GM19455 (cell line): Measurements from ENCODE around the gene ARRDC2.
"Not testable (repeated sequence)": the region's sequence is repeated elsewhere in the genome, so short reads cannot be mapped to it uniquely, and the experiment has no call there.

Source experiments
- ATAC-seq: cut with Tn5 transposase; IDR thresholded peaks from one replicate; pipeline ENCODE4 v1.9.1; 2021; ENCODE audit not compliant: unreplicated experiment

The ARRDC2 gene

DNA sequence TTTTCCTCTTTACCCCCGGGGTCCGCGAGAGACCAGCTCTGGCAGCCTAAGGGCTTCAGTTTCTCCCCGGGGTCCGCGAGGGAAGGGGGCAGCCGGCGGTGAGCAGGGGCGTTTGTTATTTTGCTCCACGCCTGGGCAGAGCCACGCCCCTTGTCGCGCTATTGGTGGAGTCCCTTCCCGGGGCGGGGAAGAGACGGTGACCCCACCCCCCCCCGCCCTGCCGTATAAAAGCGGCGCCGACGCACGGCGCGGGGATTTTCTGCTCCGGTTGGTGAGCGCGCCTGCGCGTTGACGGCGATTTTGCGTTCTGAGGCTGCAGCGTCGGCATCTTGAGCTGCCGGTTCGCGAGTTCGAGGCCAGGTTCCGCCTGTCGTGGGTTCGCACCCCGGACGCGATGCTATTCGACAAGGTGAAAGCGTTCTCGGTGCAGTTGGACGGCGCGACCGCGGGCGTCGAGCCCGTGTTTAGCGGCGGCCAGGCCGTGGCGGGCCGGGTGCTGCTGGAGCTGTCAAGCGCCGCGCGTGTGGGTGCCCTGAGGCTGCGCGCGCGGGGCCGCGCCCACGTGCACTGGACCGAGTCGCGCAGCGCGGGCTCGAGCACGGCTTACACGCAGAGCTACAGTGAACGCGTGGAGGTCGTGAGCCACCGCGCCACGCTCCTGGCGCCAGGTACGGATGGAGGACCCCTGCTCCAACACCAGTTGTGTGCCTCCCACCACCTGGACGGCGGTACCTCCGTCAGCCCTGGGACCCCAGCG is at the start of gene ARRDC2:
TSS of gene ARRDC2 (plus strand) at position 254 of the 757 bp plus-strand sequence. CDS start at position 395, 141 bp downstream.
- peak; percentile 37 for ATAC-seq

DNA sequence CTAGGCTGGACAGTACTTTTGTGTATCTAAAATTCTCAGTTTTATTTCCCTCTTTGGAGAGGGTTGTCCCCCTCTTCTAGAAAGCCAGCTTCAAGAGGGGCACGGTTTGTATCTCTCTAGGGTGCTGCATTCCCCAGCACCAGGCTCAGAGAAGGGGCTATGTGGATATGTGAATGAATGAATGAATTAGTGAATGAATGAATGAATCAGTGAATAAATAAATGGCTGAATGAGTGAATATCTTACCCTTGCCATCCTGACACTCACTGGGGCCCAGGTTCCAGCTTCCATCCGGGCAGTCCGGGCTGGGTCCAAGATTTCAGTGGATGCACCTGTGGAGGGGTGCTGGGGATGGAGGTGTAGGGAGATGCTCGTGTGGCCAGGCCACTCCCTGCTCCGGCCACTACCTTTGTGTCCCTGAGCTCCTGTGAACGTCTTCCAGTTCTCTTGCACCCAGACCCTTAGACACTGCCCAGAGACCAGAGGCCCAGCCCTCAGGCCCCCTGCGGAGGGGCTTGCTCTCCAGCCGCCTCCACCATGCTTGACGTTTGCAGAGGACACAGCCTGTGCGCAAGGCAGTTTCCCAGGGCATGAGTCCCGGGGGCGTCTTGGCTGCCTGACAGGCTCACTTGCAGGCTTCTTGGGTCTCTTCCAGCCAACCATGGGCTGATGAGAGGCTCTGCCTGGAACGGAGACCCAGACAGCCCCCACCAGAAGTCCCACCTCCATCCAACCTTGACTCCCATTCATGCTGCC is 43.9 kb upstream of the ARRDC2 start:
- no peak for ATAC-seq

DNA sequence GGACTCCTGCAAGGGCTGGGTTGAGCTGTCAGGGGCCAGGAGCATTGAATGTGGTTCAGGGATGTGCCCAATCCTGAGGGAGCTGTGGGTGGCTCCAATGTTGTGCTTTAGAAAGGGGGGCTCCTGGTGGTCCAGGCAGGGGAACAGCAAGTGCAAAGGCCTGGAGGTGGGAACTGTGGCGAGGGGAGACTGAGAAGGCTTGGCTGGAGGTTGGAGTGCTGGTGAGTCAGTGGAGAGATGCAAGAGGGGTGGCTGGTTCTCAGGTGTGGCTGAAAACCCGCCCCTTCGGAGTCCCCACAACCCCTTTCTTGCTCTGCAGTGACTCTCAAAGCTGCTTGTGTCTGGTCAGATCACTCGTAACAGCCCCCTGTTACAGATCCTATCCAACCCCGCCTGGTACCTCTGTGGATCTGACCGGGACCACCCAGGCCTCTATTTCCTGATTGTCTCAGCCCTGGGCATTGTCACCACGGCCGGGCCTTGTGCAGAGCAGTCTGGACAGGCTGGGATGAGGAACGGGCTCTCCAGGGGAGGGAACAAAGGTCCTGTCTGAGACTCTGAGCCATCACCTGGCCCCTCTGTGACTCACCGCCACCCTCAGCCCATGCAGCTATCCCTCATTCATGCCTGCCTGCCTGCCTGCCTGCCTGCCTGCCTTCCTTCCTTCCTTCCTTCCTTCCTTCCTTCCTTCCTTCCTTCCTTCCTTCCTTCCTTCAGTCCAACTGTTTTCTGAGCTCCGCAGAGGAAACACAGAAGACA is 42.4 kb upstream of the ARRDC2 start:
- no peak for ATAC-seq

DNA sequence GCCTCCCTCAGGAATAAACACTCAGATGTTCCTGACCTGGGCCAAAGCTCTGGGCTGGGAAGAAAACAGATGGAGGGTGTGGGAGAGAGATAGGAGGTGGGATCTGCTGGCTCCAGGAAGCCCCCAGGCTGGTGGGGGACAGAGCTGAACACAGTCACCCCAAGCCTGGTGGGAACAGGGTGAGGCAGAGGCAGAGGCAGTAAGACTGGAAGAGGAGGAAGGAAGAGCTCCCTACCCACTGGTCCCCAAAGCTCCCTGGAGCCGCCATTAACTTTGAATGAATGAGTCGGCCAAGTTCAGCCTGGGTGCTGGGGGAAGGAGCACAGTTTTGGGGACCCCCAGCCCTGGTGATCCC is 41.9 kb upstream of the ARRDC2 start:
- no peak for ATAC-seq

DNA sequence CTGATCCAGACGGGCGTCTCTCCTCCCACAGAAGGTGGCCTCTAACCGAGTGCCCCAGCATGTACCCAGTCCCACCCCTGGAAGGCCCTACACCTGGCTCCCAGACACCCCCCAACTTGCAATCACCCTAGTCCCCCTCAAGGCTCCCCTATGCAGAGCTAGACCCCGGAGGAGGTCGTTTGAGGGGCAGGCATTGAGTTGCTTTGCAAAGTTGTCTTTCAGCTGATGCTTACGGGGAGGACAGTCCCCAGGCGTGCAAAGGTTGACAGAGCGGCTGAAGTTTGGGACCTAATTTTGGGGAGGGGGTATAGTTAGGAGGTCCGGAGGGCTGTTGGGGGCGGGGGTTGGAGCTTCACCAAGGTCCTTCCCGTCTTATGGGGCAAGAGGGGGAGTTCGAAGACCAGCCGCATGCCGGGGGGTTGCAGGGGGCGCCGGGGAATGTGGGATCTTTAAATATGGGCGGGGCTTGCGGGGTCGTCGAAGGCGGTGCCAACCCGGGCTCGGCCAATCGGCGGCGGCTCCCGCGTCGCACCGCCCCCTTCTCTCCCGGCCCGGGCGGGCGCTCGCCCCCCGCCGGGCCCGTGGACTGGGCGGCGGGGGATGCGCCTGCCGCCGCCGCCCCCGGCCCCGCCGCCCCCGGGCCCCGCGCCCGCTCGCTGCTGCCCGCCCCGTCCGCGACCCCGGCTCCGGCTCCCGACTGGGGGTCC is 41.3 kb upstream of the ARRDC2 start, which contains the start of gene KCNN1:
TSS of gene KCNN1 (plus strand) at position 558 of the 707 bp plus-strand sequence. CDS start 6,782 bp downstream, outside the sequence.
- no peak for ATAC-seq

DNA sequence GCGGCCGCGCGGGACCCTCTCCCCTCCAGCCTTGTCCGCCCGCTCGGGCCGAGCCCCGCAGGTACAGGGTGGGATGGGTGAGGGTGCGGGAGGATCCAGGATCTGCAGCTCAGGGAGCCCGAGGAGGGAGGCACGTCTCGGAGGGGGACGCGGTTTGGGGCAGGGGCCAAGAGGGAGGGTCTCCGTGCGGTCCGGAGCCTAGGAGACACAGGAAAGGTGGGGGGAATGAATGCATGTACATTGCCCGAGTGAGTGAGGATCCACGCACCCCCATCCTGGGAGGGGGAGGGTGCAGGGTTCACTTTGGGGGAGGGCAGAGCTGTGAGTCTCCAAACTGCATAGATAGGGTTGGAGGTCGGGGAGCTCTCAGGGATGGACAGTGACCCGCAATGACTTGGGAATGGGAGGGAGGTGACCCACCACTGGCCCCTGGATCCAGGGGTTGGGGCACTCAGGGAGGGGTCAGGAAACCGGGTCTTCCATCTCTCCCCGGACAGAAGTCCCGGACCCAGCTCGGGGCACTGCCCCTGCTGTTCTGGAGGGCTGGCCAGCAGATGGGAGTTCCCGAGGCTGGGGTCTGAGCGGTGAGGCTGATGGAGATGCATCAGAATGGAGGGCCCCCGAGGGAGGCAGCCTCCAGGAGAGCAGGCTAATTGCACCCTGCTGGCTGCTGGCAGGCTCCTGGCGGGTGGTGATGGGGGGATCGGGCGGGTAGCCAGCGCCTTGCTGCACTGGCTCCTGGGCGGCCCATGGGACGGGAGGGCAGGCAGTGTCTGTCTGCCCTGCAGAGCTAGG is 40.5 kb upstream of the ARRDC2 start:
- no peak for ATAC-seq

DNA sequence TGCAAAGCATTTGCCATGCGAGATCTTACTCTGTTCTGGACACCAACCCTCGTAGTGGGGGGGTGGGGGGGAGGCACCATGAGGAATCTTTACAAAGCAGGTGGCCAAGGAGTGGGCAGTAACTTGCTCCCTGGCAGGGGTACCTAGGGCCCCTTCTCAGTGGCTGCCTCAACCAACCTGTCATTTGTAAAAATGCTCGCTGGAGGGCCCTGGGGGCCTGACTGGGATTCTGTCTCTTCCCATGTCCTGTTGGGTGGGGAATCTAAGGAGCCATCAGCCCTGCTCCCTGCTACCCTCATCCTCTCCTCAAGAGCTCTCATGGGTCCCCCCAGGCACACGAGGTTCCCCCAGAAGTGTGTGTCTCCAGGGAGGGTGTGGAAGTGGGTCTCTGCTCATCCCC is 39.6 kb upstream of the ARRDC2 start:
- ATAC-seq = no peak

DNA sequence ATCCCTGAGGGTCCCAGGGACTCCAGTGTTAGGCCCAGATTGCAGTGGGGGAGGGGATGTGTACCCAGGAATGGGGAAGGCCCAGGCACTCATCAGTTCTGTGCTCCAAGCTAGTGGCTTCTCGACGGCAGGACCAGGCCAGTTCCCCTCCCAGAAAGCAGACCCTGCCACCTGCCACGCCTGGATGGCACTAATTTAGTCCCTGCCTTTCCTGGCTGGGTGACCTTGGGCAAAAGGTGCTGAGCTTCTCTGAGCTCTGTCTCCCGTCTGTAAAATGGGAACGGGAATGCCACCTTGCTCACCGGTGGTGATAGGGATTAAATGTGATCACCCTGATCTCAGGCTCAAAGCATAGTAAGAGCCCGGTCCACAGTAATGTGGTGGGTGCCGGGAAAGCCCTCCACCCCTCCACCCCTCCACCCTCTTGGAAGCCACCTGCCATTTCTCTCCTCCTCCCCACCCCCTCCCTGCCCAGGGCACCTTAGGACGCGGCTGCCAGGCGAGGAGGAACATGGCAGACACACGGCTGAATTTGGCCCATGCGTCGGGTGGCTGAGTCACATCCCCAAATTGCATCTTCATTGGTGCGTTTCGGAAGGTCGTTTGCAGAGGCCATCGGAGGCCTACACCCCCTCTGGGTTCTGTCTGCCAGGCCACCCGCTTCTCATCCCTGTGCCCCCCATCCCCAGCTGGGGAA is 38.7 kb upstream of the ARRDC2 start:
- ATAC-seq = no peak

DNA sequence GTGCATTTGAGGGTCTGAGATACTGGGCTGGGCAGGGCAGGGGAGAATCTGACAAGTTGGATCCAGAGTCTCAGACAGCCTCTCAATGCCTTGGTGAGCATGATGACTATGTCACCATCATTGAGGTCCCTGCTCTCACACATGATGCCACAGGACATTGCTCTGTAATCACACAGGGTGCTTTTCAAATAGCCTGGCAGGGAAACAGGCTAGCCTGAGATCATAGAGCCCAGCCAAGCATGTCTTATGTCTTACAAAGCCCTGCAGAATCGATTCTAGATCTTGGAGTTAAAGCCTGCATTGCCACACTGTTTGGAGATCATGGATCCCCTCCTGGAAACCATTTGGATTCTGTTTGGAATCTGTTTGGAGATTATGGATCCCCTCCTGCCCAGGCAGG is 35.7 kb upstream of the ARRDC2 start:
- no peak for ATAC-seq

DNA sequence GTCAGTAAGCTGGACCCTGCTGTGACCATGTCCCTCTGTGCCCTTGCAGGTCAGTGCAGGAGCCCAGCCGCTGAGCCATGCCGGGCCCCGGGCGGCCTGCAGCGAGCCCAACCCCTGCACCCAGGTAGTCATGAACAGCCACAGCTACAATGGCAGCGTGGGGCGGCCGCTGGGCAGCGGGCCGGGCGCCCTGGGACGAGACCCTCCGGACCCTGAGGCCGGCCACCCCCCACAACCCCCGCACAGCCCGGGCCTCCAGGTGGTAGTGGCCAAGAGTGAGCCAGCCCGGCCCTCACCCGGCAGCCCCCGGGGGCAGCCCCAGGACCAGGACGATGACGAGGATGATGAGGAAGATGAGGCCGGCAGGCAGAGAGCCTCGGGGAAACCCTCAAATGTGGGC is 34.2 kb upstream of the ARRDC2 start:
- ATAC-seq = no peak

DNA sequence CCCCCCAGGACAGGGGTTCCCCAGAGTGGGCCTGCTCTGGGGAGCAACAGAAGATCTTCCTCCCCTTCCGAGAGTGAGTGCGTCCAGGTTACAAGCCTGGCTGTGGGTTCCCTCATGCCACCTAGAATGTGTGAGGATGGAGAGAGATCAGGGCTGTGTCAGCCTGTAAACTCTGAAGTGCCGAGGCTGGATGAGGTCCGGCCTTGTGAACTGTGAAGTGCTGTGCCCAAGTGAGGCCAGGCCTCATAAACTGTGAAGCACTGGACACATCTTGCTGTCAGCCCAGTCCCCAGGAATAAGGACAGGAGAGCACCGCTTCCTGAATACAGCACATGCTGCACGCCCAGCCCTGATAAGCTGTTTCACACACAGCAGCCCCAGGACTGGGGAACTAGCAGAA is 33.4 kb upstream of the ARRDC2 start:
- ATAC-seq = no peak

DNA sequence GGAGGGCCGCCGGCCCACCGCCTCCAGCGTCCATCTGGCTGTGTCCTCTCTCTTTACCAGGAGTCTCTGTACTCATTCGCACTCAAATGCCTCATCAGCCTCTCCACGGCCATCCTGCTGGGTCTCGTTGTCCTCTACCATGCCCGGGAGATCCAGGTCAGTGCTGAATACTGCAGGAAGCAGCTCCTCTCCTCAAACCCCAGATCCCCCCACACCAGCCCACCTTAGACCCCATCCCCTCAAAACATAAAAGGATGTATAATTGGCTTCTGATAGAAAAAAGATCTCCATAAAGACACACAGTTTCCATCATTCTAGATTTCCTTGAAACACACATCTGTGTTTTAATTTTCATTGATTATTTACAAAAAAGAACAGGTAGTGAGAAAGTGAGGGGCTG is 32.9 kb upstream of the ARRDC2 start:
- no peak for ATAC-seq

DNA sequence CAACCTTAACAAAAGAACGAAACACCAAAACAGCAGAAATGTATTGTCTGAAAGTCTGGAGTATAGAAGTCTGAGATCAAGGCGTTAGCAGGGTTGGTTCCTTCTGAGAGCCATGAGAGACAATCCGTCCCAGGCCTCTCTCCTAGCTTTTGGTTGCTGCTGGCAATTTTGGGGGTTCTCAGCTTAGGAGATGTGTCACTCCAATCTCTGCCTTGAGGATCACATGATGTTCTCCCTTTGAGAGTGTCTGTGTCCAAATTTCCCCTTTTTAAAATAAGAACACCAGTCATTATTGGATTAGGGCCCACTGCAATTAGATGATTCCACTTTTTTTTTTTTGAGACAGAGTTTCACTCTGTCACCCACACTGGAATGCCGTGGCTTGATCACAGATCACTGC is 30.9 kb upstream of the ARRDC2 start:
- no peak for ATAC-seq

DNA sequence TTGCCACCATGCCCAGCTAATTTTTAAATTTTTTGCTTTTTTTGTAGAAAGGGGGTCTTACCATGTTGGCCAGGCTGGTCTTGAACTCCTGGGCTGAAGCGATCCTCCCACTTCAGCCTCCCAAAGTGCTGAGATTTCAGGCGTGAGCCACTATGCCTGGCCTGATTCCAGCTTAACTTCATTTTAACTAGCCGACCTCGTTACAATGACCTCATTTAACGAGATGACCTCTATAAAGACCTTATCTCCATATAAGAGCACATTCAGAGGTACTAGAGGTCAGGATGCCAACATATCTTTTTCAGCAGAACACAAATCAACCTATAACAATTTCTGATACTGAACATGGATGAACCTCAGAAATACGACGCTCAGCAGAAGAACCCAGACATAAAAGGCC is 30.5 kb upstream of the ARRDC2 start:
- ATAC-seq = no peak

DNA sequence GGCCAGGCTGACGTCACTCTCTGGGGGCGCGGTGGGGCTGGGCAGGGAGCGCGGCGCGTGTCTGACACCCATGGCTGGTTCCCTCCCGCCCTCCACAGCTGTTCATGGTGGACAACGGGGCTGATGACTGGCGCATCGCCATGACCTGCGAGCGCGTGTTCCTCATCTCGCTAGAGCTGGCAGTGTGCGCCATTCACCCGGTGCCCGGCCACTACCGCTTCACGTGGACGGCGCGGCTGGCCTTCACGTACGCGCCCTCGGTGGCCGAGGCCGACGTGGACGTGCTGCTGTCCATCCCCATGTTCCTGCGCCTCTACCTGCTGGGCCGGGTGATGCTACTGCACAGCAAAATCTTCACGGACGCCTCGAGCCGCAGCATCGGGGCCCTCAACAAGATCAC is 26.4 kb upstream of the ARRDC2 start:
- no peak for ATAC-seq

DNA sequence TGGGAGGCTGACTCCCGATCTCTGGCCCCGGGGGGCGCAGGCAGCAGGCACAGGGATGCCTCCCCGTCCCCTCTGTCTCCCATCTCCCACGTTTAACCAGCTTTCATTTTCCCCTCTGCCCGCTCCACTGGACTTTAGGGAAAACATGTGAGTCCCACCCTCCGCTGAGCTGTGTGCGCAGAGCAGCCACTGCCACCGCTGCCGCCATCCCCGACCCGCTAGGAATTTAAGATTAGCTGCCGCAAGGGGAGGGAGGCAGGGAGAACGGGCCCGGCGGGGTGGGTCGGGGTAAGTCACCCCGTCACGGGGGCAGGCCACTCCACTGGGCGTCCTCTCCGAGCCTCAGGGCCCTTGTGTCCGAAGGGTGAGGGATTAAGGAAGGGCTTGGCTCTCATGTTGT is 25.5 kb upstream of the ARRDC2 start:
- ATAC-seq = no peak

DNA sequence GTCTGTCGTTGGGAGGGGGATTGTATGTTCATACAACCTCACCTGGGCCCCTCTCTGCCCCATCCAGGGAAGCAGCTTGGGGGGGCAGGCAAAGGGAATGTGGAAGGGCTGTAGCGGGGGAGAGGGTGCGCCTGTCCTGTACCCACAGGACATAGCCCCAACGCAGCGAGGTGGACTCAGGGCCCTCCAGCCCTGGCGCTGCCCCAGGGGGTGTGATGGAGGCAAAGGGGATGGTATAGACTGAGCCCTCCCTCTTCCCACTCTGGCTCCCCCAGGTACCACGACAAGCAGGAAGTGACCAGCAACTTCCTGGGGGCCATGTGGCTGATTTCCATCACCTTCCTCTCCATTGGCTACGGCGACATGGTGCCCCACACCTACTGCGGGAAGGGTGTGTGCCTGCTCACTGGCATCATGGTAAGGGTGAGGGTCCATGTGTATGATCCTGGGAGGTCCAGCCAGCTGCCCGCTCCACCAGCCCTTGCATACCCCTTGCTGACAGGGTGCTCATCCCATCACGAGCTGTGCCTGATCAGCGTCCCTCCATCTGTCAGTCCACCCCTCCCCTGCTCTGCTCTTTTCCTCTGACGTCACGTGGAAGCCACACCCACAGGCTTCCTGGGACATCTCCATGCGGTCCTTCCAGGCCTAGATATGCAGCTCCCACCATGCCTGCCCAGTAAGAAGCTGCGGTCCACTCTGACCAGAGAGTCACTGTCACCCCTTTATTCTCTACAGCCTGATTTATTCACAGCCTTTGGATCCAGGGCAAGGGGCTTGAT is 22.7 kb upstream of the ARRDC2 start:
- no peak for ATAC-seq

DNA sequence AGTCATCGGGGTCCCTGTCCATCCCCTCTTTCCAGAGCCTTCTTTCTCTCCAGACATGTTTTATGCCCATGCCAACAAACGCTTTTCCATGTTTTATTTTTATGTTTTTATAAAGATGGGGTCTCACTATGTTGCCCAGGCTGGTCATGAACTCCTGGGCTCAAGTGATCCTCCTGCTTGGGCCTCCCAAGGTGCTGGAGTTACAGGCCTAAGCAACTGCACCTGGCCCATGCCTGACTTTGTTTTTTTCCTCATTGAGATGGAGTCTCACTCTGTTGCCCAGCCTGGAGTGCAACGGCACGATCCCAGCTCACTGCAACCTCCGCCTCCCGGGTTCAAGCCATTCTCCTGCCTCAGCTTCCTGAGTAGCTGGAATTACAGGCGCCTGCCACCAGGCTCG is 21.4 kb upstream of the ARRDC2 start:
- ATAC-seq = not testable (repeated sequence)

DNA sequence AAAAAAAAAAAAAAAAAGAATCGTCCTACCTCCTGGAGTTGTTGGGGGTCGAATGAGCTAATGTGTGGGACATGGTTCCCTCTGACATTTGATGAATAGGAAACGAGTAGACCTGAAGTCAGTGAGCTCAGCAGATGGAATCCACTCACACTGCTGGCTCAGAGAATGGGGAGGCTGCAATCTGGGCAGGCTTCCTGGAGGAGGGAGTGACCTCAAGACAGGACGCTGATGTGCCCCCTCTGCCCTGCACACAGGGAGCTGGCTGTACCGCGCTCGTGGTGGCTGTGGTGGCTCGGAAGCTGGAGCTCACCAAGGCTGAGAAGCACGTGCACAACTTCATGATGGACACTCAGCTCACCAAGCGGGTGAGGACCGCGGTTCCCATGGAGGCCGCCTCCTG is 19.8 kb upstream of the ARRDC2 start:
- ATAC-seq = no peak
